Measurements from ENCODE around the gene GSPT1. TPM values are rescaled to one million over a fixed set of nuclear protein-coding genes. Genes with fewer than 3 reads are reported as not detected.

Gene GSPT1
- total RNA-seq, 1 experiment from 2014 or later, result 194 TPM

GRCh38 chr16:11857161-11857560 is 58.6 kb downstream of the GSPT1 start:
- Histone ChIP-seq H3K27ac (ENCODE audit: low read length) (no peak overlapping the region), H3K36me3 (ENCODE audit: control insufficient read depth, insufficient read depth, low read length) (peaks cover under 1% of the 10 kb centered on the region; the same call in 1 of the 2 replicates), H3K27me3 (ENCODE audit: control insufficient read depth, insufficient read depth, low read length) (no peaks in the 10 kb centered on the region), H3K4me1 (ENCODE audit: control insufficient read depth, insufficient read depth, low read length) (no peaks in the 10 kb centered on the region), H3K9me3 (ENCODE audit: control insufficient read depth, insufficient read depth, low read depth, low read length) (no peaks in the 10 kb centered on the region), H3K4me3 (ENCODE audit: low read depth in 2 of 2, low read length in 2 of 2) (no peak overlapping the region)
- intact Hi-C loops (cut with micrococcal nuclease; ENCODE audit: unreplicated experiment), result no loop called here
- no peak for DNase-seq (ENCODE audit: low read depth, low spot score)
- TF ChIP-seq TCF7L2 (IDR thresholded peaks at IDR 0.05; ENCODE audit: low read depth, low read length), result no peak
- TF ChIP-seq, protein P1, sequence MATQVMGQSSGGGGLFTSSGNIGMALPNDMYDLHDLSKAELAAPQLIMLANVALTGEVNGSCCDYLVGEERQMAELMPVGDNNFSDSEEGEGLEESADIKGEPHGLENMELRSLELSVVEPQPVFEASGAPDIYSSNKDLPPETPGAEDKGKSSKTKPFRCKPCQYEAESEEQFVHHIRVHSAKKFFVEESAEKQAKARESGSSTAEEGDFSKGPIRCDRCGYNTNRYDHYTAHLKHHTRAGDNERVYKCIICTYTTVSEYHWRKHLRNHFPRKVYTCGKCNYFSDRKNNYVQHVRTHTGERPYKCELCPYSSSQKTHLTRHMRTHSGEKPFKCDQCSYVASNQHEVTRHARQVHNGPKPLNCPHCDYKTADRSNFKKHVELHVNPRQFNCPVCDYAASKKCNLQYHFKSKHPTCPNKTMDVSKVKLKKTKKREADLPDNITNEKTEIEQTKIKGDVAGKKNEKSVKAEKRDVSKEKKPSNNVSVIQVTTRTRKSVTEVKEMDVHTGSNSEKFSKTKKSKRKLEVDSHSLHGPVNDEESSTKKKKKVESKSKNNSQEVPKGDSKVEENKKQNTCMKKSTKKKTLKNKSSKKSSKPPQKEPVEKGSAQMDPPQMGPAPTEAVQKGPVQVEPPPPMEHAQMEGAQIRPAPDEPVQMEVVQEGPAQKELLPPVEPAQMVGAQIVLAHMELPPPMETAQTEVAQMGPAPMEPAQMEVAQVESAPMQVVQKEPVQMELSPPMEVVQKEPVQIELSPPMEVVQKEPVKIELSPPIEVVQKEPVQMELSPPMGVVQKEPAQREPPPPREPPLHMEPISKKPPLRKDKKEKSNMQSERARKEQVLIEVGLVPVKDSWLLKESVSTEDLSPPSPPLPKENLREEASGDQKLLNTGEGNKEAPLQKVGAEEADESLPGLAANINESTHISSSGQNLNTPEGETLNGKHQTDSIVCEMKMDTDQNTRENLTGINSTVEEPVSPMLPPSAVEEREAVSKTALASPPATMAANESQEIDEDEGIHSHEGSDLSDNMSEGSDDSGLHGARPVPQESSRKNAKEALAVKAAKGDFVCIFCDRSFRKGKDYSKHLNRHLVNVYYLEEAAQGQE (IDR thresholded peaks at IDR 0.05; ENCODE audit: insufficient read depth in 1 of 2, low read depth in 2 of 2, low read length in 1 of 2), result no peak
- no peak for TF ChIP-seq SIN3A (IDR thresholded peaks at IDR 0.05; ENCODE audit: borderline replicate concordance, insufficient read depth, low read depth, low read length)
- TF ChIP-seq POLR2AphosphoS5 (IDR thresholded peaks at IDR 0.05; ENCODE audit: low read depth, low read length), result no peak
- TF ChIP-seq, protein P2, sequence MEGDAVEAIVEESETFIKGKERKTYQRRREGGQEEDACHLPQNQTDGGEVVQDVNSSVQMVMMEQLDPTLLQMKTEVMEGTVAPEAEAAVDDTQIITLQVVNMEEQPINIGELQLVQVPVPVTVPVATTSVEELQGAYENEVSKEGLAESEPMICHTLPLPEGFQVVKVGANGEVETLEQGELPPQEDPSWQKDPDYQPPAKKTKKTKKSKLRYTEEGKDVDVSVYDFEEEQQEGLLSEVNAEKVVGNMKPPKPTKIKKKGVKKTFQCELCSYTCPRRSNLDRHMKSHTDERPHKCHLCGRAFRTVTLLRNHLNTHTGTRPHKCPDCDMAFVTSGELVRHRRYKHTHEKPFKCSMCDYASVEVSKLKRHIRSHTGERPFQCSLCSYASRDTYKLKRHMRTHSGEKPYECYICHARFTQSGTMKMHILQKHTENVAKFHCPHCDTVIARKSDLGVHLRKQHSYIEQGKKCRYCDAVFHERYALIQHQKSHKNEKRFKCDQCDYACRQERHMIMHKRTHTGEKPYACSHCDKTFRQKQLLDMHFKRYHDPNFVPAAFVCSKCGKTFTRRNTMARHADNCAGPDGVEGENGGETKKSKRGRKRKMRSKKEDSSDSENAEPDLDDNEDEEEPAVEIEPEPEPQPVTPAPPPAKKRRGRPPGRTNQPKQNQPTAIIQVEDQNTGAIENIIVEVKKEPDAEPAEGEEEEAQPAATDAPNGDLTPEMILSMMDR (IDR thresholded peaks at IDR 0.05), result no peak
- ChIA-PET POLR2A (no interaction called here), CTCF (no interaction called here)
- no TSS peak for BruUV-seq (replicated peaks)
- ATAC-seq, result no peak
- in situ Hi-C loops (cut with HindIII; ENCODE audit: low pct_unique_long_range_greater_than_20kb, low sequenced_read_pairs), result no loop called here

- ATAC-seq, result peak; percentile 55
- BruUV-seq (replicated peaks), result no TSS peak
- in situ Hi-C loops (cut with HindIII; ENCODE audit: low pct_unique_long_range_greater_than_20kb, low sequenced_read_pairs) (no loop called here), intact Hi-C loops (cut with micrococcal nuclease; ENCODE audit: unreplicated experiment) (no loop called here)
- no peaks in the 10 kb centered on the region for H3K27me3 ChIP-seq (ENCODE audit: control insufficient read depth, insufficient read depth, low read length)
- no peak for DNase-seq (ENCODE audit: low read depth, low spot score)
- peak overlapping the region; percentile 95 for H3K27ac ChIP-seq (ENCODE audit: low read length)
- H3K9me3 ChIP-seq (ENCODE audit: control insufficient read depth, insufficient read depth, low read depth, low read length), result no peaks in the 10 kb centered on the region
- H3K4me1 ChIP-seq (ENCODE audit: control insufficient read depth, insufficient read depth, low read length), result peaks cover 8% of the 10 kb centered on the region; the same call in 1 of the 2 replicates
- H3K36me3 ChIP-seq (ENCODE audit: control insufficient read depth, insufficient read depth, low read length), result peaks cover 25% of the 10 kb centered on the region
- peak overlapping the region; percentile 74 to 96 for H3K4me3 ChIP-seq (ENCODE audit: low read depth in 2 of 2, low read length in 2 of 2)
- ChIA-PET CTCF (no interaction called here), POLR2A (no interaction called here)
- TF ChIP-seq POLR2AphosphoS5 (IDR thresholded peaks at IDR 0.05; ENCODE audit: low read depth, low read length) (no peak), SIN3A (IDR thresholded peaks at IDR 0.05; ENCODE audit: borderline replicate concordance, insufficient read depth, low read depth, low read length) (0 out of 2 replicates have a peak, but pooled peaks have one; percentile 66)
Observed at GRCh38 chr16:11852092-11852809, 63.5 kb downstream of the GSPT1 start.

Data from Panc1 (cell line).